ENCODE measurements around the gene RAC2.
A peak's percentile ranks its signal among the peaks of the same experiment; 100 is the strongest.

Gene RAC2

GRCh38 chr22:37199103-37199759 is 44.8 kb downstream of the RAC2 start:
- peak; percentile 90 for TF ChIP-seq CTCF (IDR thresholded peaks at IDR 0.05; ENCODE audit: extremely low read depth, missing control alignments)
- peak; percentile 98 for DNase-seq (ENCODE audit: low spot score)

DNA sequence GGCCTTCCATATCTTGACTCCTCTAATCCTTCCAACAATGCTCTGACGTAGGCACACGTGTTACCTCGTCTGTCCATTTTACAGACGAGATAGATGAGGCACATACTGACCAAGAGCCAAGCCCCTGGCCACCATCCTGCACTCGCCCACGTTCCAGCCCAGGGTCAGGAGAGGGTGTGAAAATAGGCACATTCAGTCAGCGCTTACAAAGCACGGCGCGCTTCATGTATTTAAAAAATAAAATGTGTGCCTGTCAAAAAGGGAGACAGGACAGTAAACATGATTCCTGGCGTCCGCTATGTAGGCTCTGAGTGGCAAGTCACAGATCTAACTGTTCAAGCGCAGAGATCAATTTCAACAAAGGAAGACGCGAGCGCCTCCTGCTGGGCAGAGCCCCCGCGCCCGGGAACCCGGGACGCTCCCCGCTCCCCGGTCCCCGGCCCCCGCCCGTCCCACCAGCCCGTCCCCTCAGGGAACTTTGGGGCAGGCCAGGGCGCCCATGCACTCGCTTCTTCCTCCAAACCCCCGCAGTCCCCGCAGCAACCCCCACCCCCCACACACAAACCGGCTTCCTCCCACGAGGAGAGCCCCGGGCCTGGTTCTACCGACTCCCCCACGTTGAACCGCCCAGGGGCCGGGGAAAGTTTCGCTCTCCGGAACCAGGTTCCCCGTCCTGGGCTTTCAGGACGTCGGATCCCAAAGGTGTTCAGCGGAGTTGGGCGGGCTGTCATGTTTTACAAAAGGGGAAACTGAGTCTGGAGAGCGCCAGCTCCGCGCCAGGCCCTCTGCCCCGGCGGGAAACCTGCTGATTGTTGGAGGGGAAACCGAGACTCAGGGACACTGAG is 45.6 kb downstream of the RAC2 start:
- peak; percentile 86 for DNase-seq (ENCODE audit: low spot score)
- TF ChIP-seq CTCF (IDR thresholded peaks at IDR 0.05; ENCODE audit: extremely low read depth, missing control alignments), result peak; percentile 70

- no peak for DNase-seq (ENCODE audit: low spot score)
- TF ChIP-seq CTCF (IDR thresholded peaks at IDR 0.05; ENCODE audit: extremely low read depth, missing control alignments), result no peak
These were observed 46.4 kb downstream of the RAC2 start for GRCh38 chr22:37197451-37198257.

DNA sequence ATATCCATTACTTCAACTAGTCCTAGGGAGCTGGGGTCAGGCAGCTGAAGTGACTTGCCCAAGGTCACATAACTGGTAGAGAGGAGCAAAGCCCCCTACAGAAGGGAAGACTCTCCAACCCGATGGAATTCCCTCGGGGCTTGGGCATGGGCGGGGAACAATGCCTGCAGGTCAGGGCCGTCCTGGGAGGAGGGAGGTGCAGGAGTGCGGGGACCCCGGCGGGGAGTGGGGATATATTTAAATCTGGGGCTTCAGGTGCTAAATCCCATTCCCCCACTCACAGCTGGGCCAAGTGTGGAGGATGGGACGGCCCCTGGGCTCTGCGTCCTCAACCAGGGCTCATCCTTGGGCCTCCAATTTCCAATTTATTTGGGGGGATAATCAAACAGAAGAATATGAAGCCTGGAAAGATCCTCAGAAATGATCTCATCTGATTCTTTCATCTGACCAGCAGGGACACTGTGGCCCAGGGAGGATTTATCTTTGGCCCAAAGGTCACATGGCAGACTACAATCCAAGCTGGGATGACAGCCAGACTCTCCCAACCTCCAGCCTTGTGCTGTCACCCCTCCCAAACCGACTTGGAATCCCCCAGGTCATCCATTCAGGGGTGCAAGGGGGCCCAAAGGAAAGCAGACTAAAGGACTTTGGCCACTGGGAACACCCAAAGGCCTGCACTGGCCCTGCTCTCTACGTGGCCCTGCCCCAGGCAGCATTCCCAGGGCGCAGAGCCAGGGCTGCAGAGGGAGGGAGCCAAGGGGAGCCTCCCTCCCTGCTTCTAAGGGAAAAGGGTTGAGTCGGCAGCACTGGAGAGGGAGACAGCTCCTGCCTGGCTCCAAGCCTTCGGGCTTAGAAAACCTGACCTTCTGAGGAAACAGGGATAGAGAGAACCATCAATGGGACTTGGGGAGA is 47.3 kb downstream of the RAC2 start:
- no peak for TF ChIP-seq CTCF (IDR thresholded peaks at IDR 0.05; ENCODE audit: extremely low read depth, missing control alignments)
- DNase-seq (ENCODE audit: low spot score), result no peak

DNA sequence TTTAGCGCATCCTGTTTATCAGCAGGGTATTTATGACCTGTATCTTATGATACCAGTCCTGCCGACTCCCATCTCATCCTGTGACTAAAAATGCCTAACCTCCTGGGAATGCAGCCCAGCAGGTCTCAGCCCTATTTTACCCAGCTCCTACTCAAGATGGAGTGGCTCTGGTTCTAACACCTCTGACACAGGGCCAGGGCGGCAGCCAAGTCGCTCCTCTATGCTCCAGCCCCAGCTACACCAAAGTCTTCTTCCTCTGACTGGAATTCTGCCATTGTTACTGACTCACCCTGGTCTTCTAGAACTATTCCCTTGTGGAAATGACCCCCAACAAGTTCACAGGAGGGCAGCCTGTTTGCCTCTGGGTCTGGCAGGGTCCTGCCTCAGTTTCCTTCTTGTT is 48.1 kb downstream of the RAC2 start:
- no peak for DNase-seq (ENCODE audit: low spot score)
- TF ChIP-seq CTCF (IDR thresholded peaks at IDR 0.05; ENCODE audit: extremely low read depth, missing control alignments), result no peak

GRCh38 chr22:37194750-37195149 is 49.3 kb downstream of the RAC2 start:
- no peak for TF ChIP-seq CTCF (IDR thresholded peaks at IDR 0.05; ENCODE audit: extremely low read depth, missing control alignments)

More at GRCh38 chr22:37194750-37195149, 49.3 kb downstream of the RAC2 start:
- no peak for DNase-seq (ENCODE audit: low spot score)

Data from GM20000 (cell line).